Astrocyte of the spinal cord (primary cell): ENCODE results near the gene GNG10.

ENCODE experiments used
- DNase-seq: peaks from one replicate; pipeline ENCODE4 v3.0.0; 2011; ENCODE audit warnings: low read depth, low spot score
- H3K4me3 ChIP-seq: 2 replicates; pipeline ENCODE4 v1.5.1; 2011; ENCODE audit warnings: low read depth, mild to moderate bottlenecking, low read length, moderate library complexity
- in situ Hi-C: cut with HindIII; loops from 2 replicates; pipeline ENCODE4 v1.10.0; 2017; ENCODE audit warnings: low sequenced_read_pairs
- TF ChIP-seq, protein P1 (sequence below): IDR thresholded peaks from 2 replicates; pipeline ENCODE4 v1.5.1; 2012; ENCODE audit warnings: low read depth, mild to moderate bottlenecking, low read length, inconsistent platforms

GNG10 gene

DNA sequence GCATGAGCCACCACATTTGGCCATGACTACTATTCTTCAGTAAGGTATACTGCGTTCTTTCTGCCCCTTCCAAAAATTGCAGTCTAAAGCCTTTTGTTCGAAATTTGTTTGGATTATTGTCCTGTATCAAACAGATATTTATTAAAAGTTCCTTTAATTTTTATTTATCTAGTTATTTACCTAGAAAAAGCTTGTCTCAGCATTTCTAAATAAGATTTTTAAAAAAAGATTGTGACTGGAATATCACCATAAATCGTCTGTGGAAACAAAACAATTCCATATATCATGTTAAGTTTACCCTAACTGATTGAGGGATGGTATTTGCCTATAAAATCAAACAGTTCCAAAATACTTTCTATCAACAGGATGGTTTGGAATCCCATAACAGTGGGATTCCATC is 14.7 kb downstream of the GNG10 start:
- no peak for DNase-seq
- H3K4me3 ChIP-seq, result no peak overlapping the region
- in situ Hi-C loops, result no loop called here
- TF ChIP-seq, protein P1, sequence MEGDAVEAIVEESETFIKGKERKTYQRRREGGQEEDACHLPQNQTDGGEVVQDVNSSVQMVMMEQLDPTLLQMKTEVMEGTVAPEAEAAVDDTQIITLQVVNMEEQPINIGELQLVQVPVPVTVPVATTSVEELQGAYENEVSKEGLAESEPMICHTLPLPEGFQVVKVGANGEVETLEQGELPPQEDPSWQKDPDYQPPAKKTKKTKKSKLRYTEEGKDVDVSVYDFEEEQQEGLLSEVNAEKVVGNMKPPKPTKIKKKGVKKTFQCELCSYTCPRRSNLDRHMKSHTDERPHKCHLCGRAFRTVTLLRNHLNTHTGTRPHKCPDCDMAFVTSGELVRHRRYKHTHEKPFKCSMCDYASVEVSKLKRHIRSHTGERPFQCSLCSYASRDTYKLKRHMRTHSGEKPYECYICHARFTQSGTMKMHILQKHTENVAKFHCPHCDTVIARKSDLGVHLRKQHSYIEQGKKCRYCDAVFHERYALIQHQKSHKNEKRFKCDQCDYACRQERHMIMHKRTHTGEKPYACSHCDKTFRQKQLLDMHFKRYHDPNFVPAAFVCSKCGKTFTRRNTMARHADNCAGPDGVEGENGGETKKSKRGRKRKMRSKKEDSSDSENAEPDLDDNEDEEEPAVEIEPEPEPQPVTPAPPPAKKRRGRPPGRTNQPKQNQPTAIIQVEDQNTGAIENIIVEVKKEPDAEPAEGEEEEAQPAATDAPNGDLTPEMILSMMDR, result no peak

- TF ChIP-seq, protein P1, result no peak
- H3K4me3 ChIP-seq, result no peak overlapping the region
- DNase-seq, result no peak
- in situ Hi-C loops, result no loop called here
These were observed 16.9 kb downstream of the GNG10 start for GRCh38 chr9:111678293-111678692.

- TF ChIP-seq, protein P1, result no peak
- in situ Hi-C loops, result no loop called here
- no peak for DNase-seq
- no peak overlapping the region for H3K4me3 ChIP-seq
These were observed 17.8 kb downstream of the GNG10 start for GRCh38 chr9:111679199-111679598.

DNA sequence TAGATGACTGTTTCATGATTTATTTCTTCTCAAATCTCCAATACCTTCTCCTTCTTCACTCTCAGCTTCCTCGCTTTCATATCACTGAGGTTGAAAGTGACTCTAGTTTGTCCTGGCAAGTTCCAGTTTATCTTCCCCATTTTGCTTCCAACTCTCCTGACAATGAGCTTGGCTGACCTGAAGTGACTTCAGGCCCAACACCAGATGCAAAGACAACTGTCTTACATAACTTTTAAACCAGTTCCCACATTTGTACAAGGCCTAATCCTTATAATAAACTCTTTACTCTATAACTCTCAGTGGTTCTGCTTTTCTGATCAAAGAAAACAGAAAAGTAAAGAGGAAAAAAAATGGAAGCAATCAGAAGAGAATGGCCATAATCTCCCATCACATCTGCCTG is 22.0 kb downstream of the GNG10 start:
- in situ Hi-C loops, result no loop called here
- TF ChIP-seq, protein P1, result no peak
- no peak overlapping the region for H3K4me3 ChIP-seq
- no peak for DNase-seq

- DNase-seq, result peak; percentile 57
- H3K4me3 ChIP-seq, result no peak overlapping the region
- in situ Hi-C loops, result no loop called here
- TF ChIP-seq, protein P1, result peak; percentile 44
These were observed 30.4 kb downstream of the GNG10 start for GRCh38 chr9:111691672-111692329.

- TF ChIP-seq, protein P1, result no peak
- in situ Hi-C loops, result no loop called here
These were observed 35.4 kb downstream of the GNG10 start for GRCh38 chr9:111696796-111697195.

More at GRCh38 chr9:111696796-111697195, 35.4 kb downstream of the GNG10 start:
- DNase-seq, result no peak
- no peak overlapping the region for H3K4me3 ChIP-seq
